Activated T-cell treated with anti-CD3 and anti-CD28 coated beads, Interleukin-2, amount 50 U/mL, for 72 hours (primary cell): Measurements from ENCODE around the gene ALOX5. TPM values are rescaled to one million over a fixed set of nuclear protein-coding genes. Genes with fewer than 3 reads are reported as not detected.
"Not testable (repeated sequence)": the region's sequence is repeated elsewhere in the genome, so short reads cannot be mapped to it uniquely, and the experiment has no call there.

Experiments
- ATAC-seq, 2 donors: fragments of 150-1000 bp; cut with Tn5 transposase; replicated peaks in 1 of 2; 2 replicates each; pipeline ENCODE4 v1.10.0; 2021; ENCODE audit warnings: moderate library complexity in 2 of 2, mild to moderate bottlenecking in 1 of 2
- DNase-seq, 2 donors: peaks; one replicate each; pipeline ENCODE4 v3.0.0; 2021 to 2022; ENCODE audit warnings: mixed read lengths in 1 of 2
- H3K27ac Mint-ChIP-seq: one replicate; pipeline ENCODE4 v1.8.0; 2022; ENCODE audit warnings: mild to moderate bottlenecking, moderate library complexity, mixed read lengths
- H3K27me3 Mint-ChIP-seq: one replicate; pipeline ENCODE4 v1.8.0; 2022; ENCODE audit warnings: low read depth, mixed read lengths
- H3K36me3 Mint-ChIP-seq, 2 donors: one replicate each; pipeline ENCODE4 v1.8.0; 2022; ENCODE audit warnings: mixed read lengths in 2 of 2, mild to moderate bottlenecking in 1 of 2; ENCODE audit not compliant: insufficient read depth in 2 of 2
- H3K4me1 Mint-ChIP-seq: one replicate; pipeline ENCODE4 v1.8.0; 2022; ENCODE audit warnings: low read depth, mixed read lengths
- H3K4me3 Mint-ChIP-seq, 2 donors: one replicate each; pipeline ENCODE4 v1.8.0; 2022; ENCODE audit warnings: mild to moderate bottlenecking in 2 of 2, mixed read lengths in 2 of 2, moderate library complexity in 2 of 2
- H3K9me3 Mint-ChIP-seq, 2 donors: one replicate each; pipeline ENCODE4 v1.8.0; 2022; ENCODE audit warnings: mixed read lengths in 2 of 2
- total RNA-seq, 2 donors: library from RNA; stranded (reverse); gene quantifications; one replicate each; pipeline ENCODE4 v1.2.3, GENCODE V29; 2022

Gene ALOX5
- total RNA-seq, 2 donors from 2014 or later: 1.5 to 4.0 TPM

DNA sequence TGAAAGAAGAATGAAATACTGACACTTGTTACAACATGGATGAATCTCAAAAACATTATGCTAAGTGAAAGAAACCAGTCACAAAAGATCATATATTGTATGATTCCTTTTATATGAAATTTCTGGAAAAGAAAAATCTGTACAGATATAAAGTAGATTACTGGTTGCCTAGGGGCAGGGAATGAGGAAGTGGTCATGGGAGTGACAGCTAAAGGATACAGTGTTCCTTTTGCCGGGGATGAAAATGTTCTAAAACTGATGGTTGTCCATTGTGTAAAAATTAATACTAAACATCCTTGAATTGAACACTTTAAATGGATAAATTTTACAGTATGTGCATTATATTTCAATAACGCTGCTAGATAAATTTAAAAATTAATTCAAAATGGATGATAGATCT lies 25.1 kb downstream of the ALOX5 start:
- ATAC-seq (no peak), DNase-seq (no peak)
- H3K27ac Mint-ChIP-seq: peak overlapping the region; percentile 54
- no peaks in the 10 kb centered on the region for H3K27me3 Mint-ChIP-seq
- no peaks in the 10 kb centered on the region for H3K4me1 Mint-ChIP-seq
- peaks cover 1 to 7% of the 10 kb centered on the region in 2 donors for H3K9me3 Mint-ChIP-seq
- H3K36me3 Mint-ChIP-seq: peaks cover 4 to 11% of the 10 kb centered on the region in 2 donors
- H3K4me3 Mint-ChIP-seq: no peak overlapping the region

DNA sequence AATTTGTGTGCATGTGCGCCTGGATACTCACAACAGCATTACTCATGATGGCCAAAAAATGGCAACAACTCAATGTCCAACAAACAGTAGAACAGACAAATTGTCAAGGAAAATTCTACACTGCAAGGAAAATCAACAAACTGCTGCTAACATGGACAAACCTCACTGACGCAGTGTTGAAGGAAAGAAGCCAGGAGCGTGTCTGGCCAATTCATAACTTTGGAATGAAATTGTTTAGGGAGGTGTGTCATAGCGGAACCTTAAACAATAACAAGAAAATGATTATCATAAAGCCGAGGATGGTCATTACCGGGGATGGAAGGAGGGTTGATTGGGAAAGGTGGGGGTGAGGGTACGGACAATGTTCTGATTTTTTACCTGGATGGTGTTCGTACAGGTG lies 29.1 kb downstream of the ALOX5 start:
- Mint-ChIP-seq H3K36me3 (no peaks in the 10 kb centered on the region), H3K27ac (no peak overlapping the region), H3K4me3 (no peak overlapping the region), H3K27me3 (no peaks in the 10 kb centered on the region), H3K9me3 (no peaks in the 10 kb centered on the region), H3K4me1 (no peaks in the 10 kb centered on the region)
- no peak for DNase-seq
- no peak for ATAC-seq

DNA sequence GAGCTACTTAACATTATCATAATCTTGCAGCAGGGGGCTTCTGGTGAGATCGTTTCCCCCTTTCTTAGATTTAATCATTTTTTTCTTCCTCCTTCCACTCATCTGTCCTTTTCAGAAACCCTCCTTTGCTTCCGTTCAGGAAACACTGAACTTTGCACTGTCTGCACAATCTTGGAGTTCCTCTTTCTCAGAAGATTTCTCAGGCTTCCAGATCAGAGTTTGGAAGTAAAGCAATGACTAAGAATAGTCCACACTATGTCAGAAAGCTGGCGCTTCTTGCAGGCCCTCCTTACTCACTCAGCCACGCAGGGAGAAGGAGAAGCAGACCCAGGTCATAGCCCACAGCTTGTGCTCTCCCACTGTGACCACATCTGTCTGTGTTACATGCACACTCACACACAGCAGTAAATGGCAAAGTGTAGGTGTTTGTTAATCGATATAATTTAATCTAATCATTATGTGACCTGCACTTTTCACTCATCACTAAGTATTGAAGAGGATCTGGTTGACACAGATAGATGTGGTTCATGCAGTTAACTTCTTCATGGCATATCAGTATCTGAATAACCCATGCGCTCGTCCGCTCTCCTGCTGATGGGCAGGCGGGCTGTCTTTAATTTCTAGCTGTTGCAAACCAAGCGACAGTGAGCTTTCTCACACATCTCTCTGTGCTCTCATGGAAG lies 30.2 kb downstream of the ALOX5 start:
- no peak for DNase-seq
- H3K4me1 Mint-ChIP-seq: no peaks in the 10 kb centered on the region
- peak in 1 of 2 donors; percentile 25 for ATAC-seq
- no peaks in the 10 kb centered on the region for H3K9me3 Mint-ChIP-seq
- H3K4me3 Mint-ChIP-seq: no peak overlapping the region
- H3K36me3 Mint-ChIP-seq: no peaks in the 10 kb centered on the region
- H3K27me3 Mint-ChIP-seq: peaks cover 6% of the 10 kb centered on the region
- no peak overlapping the region for H3K27ac Mint-ChIP-seq

DNA sequence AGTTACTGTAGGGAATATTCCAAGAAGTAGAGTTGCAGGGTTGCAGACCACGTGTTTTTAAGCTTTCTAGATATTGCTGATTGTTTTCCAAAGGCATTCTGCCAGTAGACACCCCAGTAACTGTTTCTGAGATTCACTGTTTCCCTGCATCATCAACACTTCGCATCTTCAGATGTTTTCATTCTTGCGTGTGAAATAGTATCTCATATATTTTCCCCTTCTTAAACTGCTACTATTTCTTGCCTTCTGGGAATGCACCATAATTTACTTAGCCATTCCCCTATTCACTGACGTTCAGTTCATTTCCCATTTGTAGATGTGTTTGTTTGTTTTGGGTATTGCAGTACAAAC lies 30.7 kb downstream of the ALOX5 start:
- peaks cover 11% of the 10 kb centered on the region for H3K27me3 Mint-ChIP-seq
- DNase-seq (no peak), ATAC-seq (no peak)
- no peaks in the 10 kb centered on the region for H3K9me3 Mint-ChIP-seq
- no peak overlapping the region for H3K4me3 Mint-ChIP-seq
- H3K36me3 Mint-ChIP-seq: no peaks in the 10 kb centered on the region
- no peaks in the 10 kb centered on the region for H3K4me1 Mint-ChIP-seq
- no peak overlapping the region for H3K27ac Mint-ChIP-seq

DNA sequence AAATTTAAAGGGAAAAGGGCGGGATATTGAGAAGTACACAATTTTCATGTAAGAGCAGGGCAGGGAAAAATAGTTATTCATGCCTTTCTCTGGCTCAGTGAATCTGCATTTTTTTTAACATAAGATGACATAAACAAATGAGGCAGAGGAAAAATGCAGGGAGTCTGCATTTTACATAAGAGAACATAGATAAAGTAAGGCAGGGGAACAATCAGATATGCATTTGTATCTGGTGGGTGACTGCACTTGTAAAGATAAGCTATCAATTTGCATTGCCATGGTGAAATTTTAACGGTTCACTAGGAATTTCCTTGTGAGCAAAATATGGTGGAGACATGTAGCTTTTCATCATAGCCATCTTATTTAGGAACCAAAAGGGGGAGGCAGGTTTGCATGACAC lies 33.5 kb downstream of the ALOX5 start:
- H3K27ac Mint-ChIP-seq: no peak overlapping the region

DNA sequence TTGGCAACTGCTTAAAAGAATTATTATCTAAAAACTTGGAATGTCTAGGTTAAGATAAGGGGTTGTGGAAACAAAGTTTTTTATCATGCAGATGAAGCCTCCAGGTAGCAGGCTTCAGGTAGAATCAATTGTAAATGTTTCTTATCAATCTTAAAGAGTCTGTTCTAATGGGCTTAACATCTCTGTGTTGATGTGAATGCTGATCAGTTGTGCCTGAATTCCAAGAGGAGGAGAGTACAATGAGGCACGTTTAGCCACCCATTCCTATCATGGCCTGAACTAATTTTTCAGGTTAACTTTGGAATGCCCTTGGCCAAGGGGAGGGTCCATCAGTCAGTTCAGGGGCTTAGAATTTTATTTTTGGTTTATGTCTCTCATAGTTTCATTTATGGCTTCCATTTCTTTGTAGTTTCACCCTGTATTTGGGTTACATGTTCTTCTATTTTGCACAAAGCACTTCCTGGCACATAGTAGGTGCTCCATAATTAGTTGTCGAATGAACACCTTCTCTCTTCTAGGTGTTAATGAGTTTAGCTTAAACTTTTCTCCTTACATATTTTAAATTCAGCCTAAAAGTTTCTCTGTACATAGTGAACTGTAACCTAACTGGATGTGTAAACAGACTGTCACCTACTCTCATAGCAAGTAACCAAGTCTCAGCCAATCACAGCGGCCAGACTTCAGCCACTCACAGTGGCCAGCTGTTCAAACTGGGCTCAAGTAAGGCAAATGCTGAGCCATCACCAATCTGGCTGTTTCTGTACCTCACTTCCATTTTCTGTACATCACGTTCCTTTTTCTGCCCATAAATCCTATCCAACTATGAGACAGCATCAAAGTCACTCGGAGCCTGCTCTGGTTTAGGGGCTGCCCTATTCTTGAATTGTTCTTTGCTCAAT lies 34.7 kb downstream of the ALOX5 start:
- no peak for ATAC-seq
- no peaks in the 10 kb centered on the region for H3K36me3 Mint-ChIP-seq
- no peak overlapping the region for H3K27ac Mint-ChIP-seq
- no peaks in the 10 kb centered on the region for H3K9me3 Mint-ChIP-seq
- no peak for DNase-seq
- H3K27me3 Mint-ChIP-seq: peaks cover 12% of the 10 kb centered on the region
- no peaks in the 10 kb centered on the region for H3K4me1 Mint-ChIP-seq
- H3K4me3 Mint-ChIP-seq: no peak overlapping the region

More for the DNA sequence above, 33.5 kb downstream of the ALOX5 start:
- Mint-ChIP-seq H3K27me3 (peaks cover 12% of the 10 kb centered on the region), H3K4me3 (no peak overlapping the region), H3K36me3 (no peaks in the 10 kb centered on the region), H3K4me1 (no peaks in the 10 kb centered on the region), H3K9me3 (no peaks in the 10 kb centered on the region)
- ATAC-seq (no peak), DNase-seq (no peak)

DNA sequence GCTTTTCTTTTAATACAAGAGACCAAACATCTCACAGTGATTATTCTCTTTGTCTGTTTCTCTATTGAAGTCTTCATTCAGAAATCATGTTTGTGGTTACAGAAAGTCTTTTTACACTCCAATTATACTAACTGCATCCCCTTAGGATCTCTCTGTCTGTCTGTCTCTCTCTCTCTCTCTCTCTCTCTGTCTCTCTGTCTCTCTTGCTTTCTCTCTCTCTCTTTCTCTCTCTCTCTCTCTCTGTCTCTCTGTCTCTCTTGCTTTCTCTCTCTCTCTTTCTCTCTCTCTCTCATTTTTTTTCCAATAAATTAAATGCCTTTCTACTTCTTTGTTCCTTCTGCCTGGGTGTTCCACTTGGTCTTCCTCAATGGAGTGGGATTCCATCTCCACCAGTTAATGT lies 35.3 kb downstream of the ALOX5 start:
- H3K9me3 Mint-ChIP-seq, H3K36me3 Mint-ChIP-seq, H3K4me1 Mint-ChIP-seq, ATAC-seq, H3K27ac Mint-ChIP-seq, DNase-seq: not testable (repeated sequence)
- peaks cover 12% of the 10 kb centered on the region for H3K27me3 Mint-ChIP-seq
- H3K4me3 Mint-ChIP-seq: peak overlapping the region in 1 of 2 donors; percentile 1

DNA sequence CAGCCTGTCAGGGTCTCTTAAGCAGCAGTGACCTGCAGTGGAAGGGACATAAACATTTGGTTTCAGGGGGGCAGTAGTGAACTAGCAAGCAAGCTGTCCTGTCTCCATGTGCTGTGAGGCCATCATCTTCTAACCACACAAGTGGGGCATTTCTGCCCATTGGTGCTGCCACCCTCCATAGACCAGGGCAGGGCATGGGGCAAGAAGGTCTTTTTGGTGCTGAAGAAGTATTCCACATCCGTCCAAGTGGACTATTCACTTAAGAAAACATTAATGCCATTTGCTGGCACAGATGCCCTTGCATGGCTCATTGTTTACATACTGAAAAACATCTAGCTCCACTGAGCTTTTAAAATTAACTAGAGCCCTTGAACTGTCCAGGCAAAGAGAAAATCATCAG lies 35.8 kb downstream of the ALOX5 start:
- Mint-ChIP-seq H3K36me3 (peaks cover 0 to 2% of the 10 kb centered on the region in 2 donors), H3K9me3 (no peaks in the 10 kb centered on the region), H3K27ac (no peak overlapping the region), H3K4me3 (peak overlapping the region in 1 of 2 donors; percentile 1), H3K27me3 (peaks cover 12% of the 10 kb centered on the region), H3K4me1 (no peaks in the 10 kb centered on the region)
- no peak for DNase-seq
- no peak for ATAC-seq

DNA sequence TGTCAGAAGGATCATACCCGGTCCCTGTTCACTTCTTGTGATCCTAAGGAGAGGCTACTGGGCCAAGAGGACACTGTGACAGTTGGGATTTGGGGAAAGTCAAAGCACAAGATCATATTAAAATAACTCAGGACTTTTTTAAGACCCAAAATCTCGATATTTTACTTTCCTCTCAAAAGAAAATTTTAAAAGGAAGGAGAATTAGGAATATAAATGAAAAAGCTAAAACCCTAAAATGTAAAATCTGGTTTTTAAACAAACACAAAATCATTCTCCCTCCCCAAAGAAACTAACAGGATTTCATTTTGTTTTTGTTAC lies 36.4 kb downstream of the ALOX5 start:
- Mint-ChIP-seq H3K36me3 (peaks cover 0 to 2% of the 10 kb centered on the region in 2 donors), H3K27me3 (peaks cover 12% of the 10 kb centered on the region), H3K4me3 (peak overlapping the region in 1 of 2 donors; percentile 54), H3K27ac (no peak overlapping the region), H3K4me1 (no peaks in the 10 kb centered on the region), H3K9me3 (no peaks in the 10 kb centered on the region)
- DNase-seq (no peak), ATAC-seq (no peak)

DNA sequence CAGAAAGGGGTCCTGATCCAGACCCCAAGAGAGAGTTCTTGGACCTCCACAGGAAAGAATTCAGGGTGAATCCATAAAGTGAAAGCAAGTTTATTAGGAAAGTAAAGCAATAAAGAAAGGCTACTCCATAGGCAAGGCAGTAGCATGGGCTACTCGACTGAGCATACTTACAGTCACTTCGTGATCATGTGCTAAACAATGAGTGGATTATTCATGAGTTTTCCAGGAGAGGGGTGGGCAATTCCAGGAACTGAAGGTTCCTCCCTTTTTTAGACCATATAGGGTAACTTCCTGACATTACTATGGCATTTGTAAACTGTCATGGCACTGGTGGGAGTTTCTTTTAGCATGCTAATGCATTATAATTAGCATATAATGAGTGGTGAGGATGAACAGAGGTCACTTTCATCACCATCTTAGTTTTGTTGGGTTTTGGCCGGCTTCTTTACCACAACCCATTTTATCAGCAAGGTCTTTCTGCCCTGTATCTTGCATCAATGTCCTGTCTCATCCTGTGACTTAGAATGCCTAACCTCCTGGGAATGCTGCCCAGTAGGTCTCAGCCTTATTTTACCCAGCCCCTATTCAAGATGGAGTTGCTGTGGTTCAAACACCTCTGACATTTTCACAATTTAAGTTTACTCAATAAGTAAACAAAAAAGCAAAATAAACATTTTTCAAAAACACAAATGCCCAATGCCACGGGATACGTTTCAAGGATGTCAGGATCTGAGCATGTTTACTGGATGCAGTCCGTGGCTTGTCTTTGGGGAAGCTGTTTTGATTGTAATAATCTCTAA lies 37.0 kb downstream of the ALOX5 start:
- H3K27me3 Mint-ChIP-seq: peaks cover 12% of the 10 kb centered on the region
- H3K4me3 Mint-ChIP-seq: peak overlapping the region in 1 of 2 donors; percentile 54
- ATAC-seq (peak; percentile 58 to 83), DNase-seq (peak in 1 of 2 donors; percentile 27)
- no peaks in the 10 kb centered on the region for H3K4me1 Mint-ChIP-seq
- no peak overlapping the region for H3K27ac Mint-ChIP-seq
- no peaks in the 10 kb centered on the region for H3K9me3 Mint-ChIP-seq
- H3K36me3 Mint-ChIP-seq: peaks cover 0 to 2% of the 10 kb centered on the region in 2 donors

DNA sequence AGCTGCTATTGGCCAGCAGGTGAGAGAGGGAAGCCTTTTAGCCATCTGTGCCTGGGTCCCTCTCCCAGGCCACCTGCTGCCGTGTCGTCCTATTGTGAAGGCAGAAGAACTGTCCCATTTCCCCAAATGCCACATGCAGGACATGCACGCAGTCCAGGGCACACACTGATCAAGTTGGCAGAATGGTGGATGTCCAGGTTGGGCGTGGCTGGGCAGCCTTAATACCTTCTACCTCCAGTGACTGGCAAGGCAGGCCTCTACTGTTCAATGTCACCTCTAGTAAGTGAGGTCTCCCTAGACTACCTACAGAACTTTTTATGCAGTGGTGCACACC lies 37.6 kb downstream of the ALOX5 start:
- Mint-ChIP-seq H3K4me3 (no peak overlapping the region), H3K9me3 (no peaks in the 10 kb centered on the region), H3K36me3 (peaks cover 0 to 2% of the 10 kb centered on the region in 2 donors), H3K27me3 (peaks cover 12% of the 10 kb centered on the region), H3K4me1 (no peaks in the 10 kb centered on the region), H3K27ac (no peak overlapping the region)
- DNase-seq: no peak
- no peak for ATAC-seq

DNA sequence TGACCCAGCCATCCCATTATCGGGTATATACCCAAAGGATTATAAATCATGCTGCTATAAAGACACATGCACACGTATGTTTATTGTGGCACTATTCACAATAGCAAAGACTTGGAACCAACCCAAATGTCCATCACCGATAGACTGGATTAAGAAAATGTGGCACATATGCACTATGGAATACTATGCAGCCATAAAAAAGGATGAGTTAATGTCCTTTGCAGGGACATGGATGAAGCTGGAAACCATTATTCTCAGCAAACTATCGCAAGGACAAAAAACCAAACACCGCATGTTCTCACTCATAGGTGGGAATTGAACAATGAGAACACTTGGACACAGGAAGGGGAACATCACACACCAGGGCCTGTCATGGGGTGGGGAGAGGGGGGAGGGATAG lies 41.0 kb downstream of the ALOX5 start:
- ATAC-seq, H3K27me3 Mint-ChIP-seq, H3K4me3 Mint-ChIP-seq, H3K27ac Mint-ChIP-seq, H3K36me3 Mint-ChIP-seq, H3K9me3 Mint-ChIP-seq, DNase-seq: not testable (repeated sequence)
- peaks cover 18% of the 10 kb centered on the region for H3K4me1 Mint-ChIP-seq

DNA sequence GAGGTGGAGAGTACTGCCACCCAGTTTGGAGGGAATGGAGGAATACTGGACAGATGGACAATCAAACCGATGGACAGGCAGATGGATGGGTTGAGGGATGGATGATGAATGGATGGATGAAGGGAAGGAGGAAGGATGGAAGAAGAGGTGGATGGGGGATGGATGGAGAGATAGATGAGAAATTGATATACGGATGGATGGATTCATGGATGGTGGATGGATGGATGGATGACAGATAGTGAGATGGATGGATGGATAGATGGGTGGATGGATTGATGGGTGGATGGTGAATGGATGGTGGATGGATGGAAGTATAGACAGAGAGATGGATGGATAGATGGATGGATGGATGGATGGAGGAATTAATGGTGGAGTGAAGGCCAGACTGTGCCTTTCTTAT lies 42.6 kb downstream of the ALOX5 start:
- H3K9me3 Mint-ChIP-seq: no peaks in the 10 kb centered on the region
- no peaks in the 10 kb centered on the region for H3K27me3 Mint-ChIP-seq
- no peak overlapping the region for H3K4me3 Mint-ChIP-seq
- DNase-seq (no peak), ATAC-seq (no peak)
- no peak overlapping the region for H3K27ac Mint-ChIP-seq
- H3K4me1 Mint-ChIP-seq: peaks cover 33% of the 10 kb centered on the region
- peaks cover 2% of the 10 kb centered on the region in 2 donors for H3K36me3 Mint-ChIP-seq
